Panc1 (cell line): ENCODE measurements around the gene TBC1D2. TPM values are rescaled to one million over a fixed set of nuclear protein-coding genes. Genes with fewer than 3 reads are reported as not detected.

Experiments used
- ATAC-seq: fragments of 200-7000 bp; cut with Tn5 transposase; 2 replicates; pipeline ENCODE4 v1.9.1; 2020; ENCODE audit warnings: mild to moderate bottlenecking, moderate library complexity
- BruUV-seq: library from RNA; stranded (reverse); fragments of 400-500 nt; replicated peaks from 2 replicates; lab custom pipeline; 2021; lab: Mats Ljungman, UMichigan
- CTCF ChIA-PET: fragments of 300-600 bp; sonication (Branson Sonifier 250); formaldehyde crosslinking; loops from one replicate; lab custom pipeline; 2022; ENCODE audit warnings: antibody characterized with exemption; lab: Charles Lee
- POLR2A ChIA-PET: fragments of 300-600 bp; sonication (Branson Sonifier 250); formaldehyde crosslinking; loops from one replicate; lab custom pipeline; 2022; ENCODE audit warnings: antibody characterized with exemption; lab: Charles Lee
- DNase-seq: peaks from one replicate; pipeline ENCODE4 v3.0.0-alpha.2; 2010; ENCODE audit warnings: low read depth, low spot score
- H3K27ac ChIP-seq: 2 replicates; pipeline ENCODE4 v1.5.1; 2011; ENCODE audit warnings: mild to moderate bottlenecking, low read length, inconsistent platforms
- H3K27me3 ChIP-seq: fragments of 200-500 bp; sonication (Bioruptor generic); 2 replicates; pipeline ENCODE4 v1.6.0; 2014; ENCODE audit warnings: low read length, inconsistent platforms; ENCODE audit not compliant: control insufficient read depth, insufficient read depth
- H3K36me3 ChIP-seq: fragments of 200-500 bp; sonication (Bioruptor generic); 2 replicates; pipeline ENCODE4 v1.5.1; 2014; ENCODE audit warnings: inconsistent platforms, mild to moderate bottlenecking, low read length, moderate library complexity; ENCODE audit not compliant: control insufficient read depth, insufficient read depth
- H3K4me1 ChIP-seq: 2 replicates; pipeline ENCODE4 v1.5.1; 2011; ENCODE audit warnings: inconsistent platforms, mild to moderate bottlenecking, low read length, moderate library complexity; ENCODE audit not compliant: control insufficient read depth, insufficient read depth
- H3K4me3 ChIP-seq, 2 experiments: 2 replicates each; pipeline ENCODE4 v1.5.1; 2011 to 2012; ENCODE audit warnings: low read depth in 2 of 2, low read length in 2 of 2, mild to moderate bottlenecking in 2 of 2, inconsistent platforms in 1 of 2, moderate library complexity in 1 of 2
- H3K9me3 ChIP-seq: fragments of 200-500 bp; sonication (Bioruptor generic); 2 replicates; pipeline ENCODE4 v1.5.1; 2014; ENCODE audit warnings: low read depth, mild to moderate bottlenecking, inconsistent platforms, low read length, moderate library complexity; ENCODE audit not compliant: control insufficient read depth, insufficient read depth
- CTCF ChIP-seq: fragments of 450-650 bp; IDR thresholded peaks from 2 replicates; pipeline ENCODE4 v1.5.1; 2017; ENCODE audit warnings: mild to moderate bottlenecking
- POLR2AphosphoS5 ChIP-seq: IDR thresholded peaks from 2 replicates; pipeline ENCODE4 v1.6.1; 2012; ENCODE audit warnings: mild to moderate bottlenecking, low read depth, low read length, moderate library complexity
- REST ChIP-seq, 2 experiments: IDR thresholded peaks; 2 replicates each; pipeline ENCODE4 v1.6.1; 2011 to 2012; ENCODE audit warnings: low read depth in 2 of 2, control low read depth in 1 of 2, low read length in 1 of 2, mild to moderate bottlenecking in 1 of 2, moderate library complexity in 1 of 2; ENCODE audit not compliant: insufficient read depth in 1 of 2
- SIN3A ChIP-seq: IDR thresholded peaks from 2 replicates; pipeline ENCODE4 v1.6.1; 2012; ENCODE audit warnings: low read depth, mild to moderate bottlenecking, low read length, moderate library complexity, borderline replicate concordance; ENCODE audit not compliant: insufficient read depth
- TCF7L2 ChIP-seq: IDR thresholded peaks from 2 replicates; pipeline ENCODE4 v1.6.1; 2011; ENCODE audit warnings: mild to moderate bottlenecking, low read depth, low read length, inconsistent platforms
- in situ Hi-C: cut with HindIII; loops from 2 replicates; pipeline ENCODE4 v1.10.0; 2016; ENCODE audit warnings: low sequenced_read_pairs, low pct_unique_long_range_greater_than_20kb
- intact Hi-C: fragments of 100-400 bp; cut with micrococcal nuclease; formaldehyde crosslinking; loops from one replicate; pipeline ENCODE4 v1.10.0; 2022; ENCODE audit not compliant: unreplicated experiment
- total RNA-seq: library from RNA; stranded (reverse); gene quantifications from one replicate; pipeline ENCODE4 v1.2.1, GENCODE V29; 2021; ENCODE audit not compliant: unreplicated experiment

The TBC1D2 gene
- total RNA-seq, 1 experiment from 2014 or later: 2.4 TPM

- Histone ChIP-seq H3K4me3 (no peak overlapping the region), H3K4me1 (no peaks in the 10 kb centered on the region), H3K36me3 (no peaks in the 10 kb centered on the region), H3K27ac (no peak overlapping the region), H3K9me3 (no peaks in the 10 kb centered on the region), H3K27me3 (no peaks in the 10 kb centered on the region)
- no peak for ATAC-seq
- ChIA-PET POLR2A (interaction anchor here (0.6 kb wide), 1 partner anchor 452 kb away, joined by 7 read pairs; no protein-coding TSS in a partner anchor), CTCF (interaction anchor here (0.7 kb wide), 1 partner anchor 25 kb away, joined by 3 read pairs; no protein-coding TSS in a partner anchor)
- no peak for DNase-seq
- no peak for TF ChIP-seq SIN3A
- no peak for TF ChIP-seq REST (IDR thresholded peaks at IDR 0.05; ENCODE audit: insufficient read depth in 1 of 2, low read depth in 2 of 2, low read length in 1 of 2)
- no peak for TF ChIP-seq POLR2AphosphoS5
- TF ChIP-seq TCF7L2: no peak
- TF ChIP-seq CTCF: no peak
- in situ Hi-C loops (no loop called here), intact Hi-C loops (no loop called here)
- no TSS peak for BruUV-seq
Observed at GRCh38 chr9:98289614-98290201, 34.3 kb upstream of the TBC1D2 start.

DNA sequence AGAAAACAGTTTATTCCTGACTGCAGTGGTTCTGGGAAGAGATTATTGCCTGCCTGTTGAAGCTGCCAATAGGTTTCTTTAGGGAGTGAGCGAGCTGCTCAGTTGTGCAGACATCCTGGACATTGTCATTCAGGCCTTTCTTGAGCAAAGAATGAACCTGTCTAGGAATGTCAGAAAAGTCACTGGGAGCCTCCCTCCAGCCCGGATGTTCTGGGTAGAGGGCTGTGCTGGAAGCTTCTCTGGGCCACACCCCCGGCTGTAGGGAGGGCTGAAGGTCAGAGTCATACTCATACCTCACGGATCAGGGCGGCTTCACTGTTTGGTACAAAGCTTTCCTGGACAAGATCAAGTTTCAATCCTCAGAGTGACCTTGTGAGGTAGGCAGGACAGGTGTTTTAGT is 33.4 kb upstream of the TBC1D2 start:
- H3K4me3 ChIP-seq: no peak overlapping the region
- H3K9me3 ChIP-seq: no peaks in the 10 kb centered on the region
- POLR2A ChIA-PET: no interaction called here
- intact Hi-C loops: no loop called here
- no peak for DNase-seq
- ATAC-seq: no peak
- TF ChIP-seq TCF7L2 (no peak), POLR2AphosphoS5 (no peak), CTCF (no peak), REST (IDR thresholded peaks at IDR 0.05; ENCODE audit: insufficient read depth in 1 of 2, low read depth in 2 of 2, low read length in 1 of 2) (no peak), SIN3A (no peak)
- H3K27me3 ChIP-seq: no peaks in the 10 kb centered on the region
- in situ Hi-C loops: no loop called here
- H3K36me3 ChIP-seq: no peaks in the 10 kb centered on the region
- CTCF ChIA-PET: interaction anchor here (0.7 kb wide), 1 partner anchor 26 kb away, joined by 3 read pairs; no protein-coding TSS in a partner anchor
- no peaks in the 10 kb centered on the region for H3K4me1 ChIP-seq
- no TSS peak for BruUV-seq
- H3K27ac ChIP-seq: no peak overlapping the region
